WERI-Rb-1 (cell line): Measurements from ENCODE around the gene DYNC1I1.

ENCODE experiments used
- DNase-seq: peaks from one replicate; pipeline ENCODE4 v3.0.0-alpha.2; 2020
- H3K27ac ChIP-seq: fragments of 250-450 bp; sonication (Bioruptor Pico); 2 replicates; pipeline ENCODE4 v1.5.1; 2020; ENCODE audit warnings: mild to moderate bottlenecking, moderate library complexity
- H3K27me3 ChIP-seq: fragments of 250-450 bp; sonication (Bioruptor Pico); 2 replicates; pipeline ENCODE4 v1.5.1; 2021; ENCODE audit warnings: mild to moderate bottlenecking, low read depth, moderate library complexity; ENCODE audit not compliant: insufficient read depth, severe bottlenecking
- H3K36me3 ChIP-seq: fragments of 250-450 bp; sonication (Bioruptor Pico); 2 replicates; pipeline ENCODE4 v1.5.1; 2020; ENCODE audit warnings: mild to moderate bottlenecking, moderate library complexity
- H3K4me3 ChIP-seq: 2 replicates; pipeline ENCODE4 v1.5.1; 2011; ENCODE audit warnings: low read depth, mild to moderate bottlenecking, control low read depth, low read length
- H3K9me3 ChIP-seq: fragments of 250-450 bp; sonication (Bioruptor Pico); 2 replicates; pipeline ENCODE4 v1.5.1; 2021; ENCODE audit warnings: mild to moderate bottlenecking, moderate library complexity; ENCODE audit not compliant: severe bottlenecking
- TF ChIP-seq, protein P1 (sequence below): IDR thresholded peaks from 2 replicates; pipeline ENCODE4 v1.5.1; 2011; ENCODE audit warnings: low read depth, mild to moderate bottlenecking, control low read depth, inconsistent platforms, low read length

The DYNC1I1 gene

DNA sequence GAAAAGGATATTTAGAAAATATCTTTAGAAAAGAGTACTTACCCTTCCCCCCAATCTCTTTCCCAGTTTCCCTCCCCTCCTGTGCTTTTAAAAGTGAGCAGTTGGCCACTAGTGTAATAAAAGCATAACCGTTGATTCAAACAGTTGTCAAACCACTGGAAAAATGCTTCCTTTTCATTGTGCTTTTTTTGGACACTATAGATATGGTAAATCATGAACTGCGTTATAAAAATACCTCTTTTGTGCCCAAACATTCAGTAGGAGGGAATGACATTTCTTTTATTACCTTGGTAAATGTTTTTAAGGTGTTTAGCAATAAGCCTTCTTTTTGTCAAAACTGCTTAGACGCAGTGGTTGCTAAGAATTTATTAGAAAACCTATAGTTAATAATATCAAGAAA, 317.2 kb downstream of the DYNC1I1 start:
- DNase-seq = no peak
- Histone ChIP-seq H3K4me3 (no peak overlapping the region), H3K36me3 (no peaks in the 10 kb centered on the region), H3K27me3 (no peaks in the 10 kb centered on the region), H3K9me3 (no peaks in the 10 kb centered on the region), H3K27ac (no peak overlapping the region)
- TF ChIP-seq, protein P1, sequence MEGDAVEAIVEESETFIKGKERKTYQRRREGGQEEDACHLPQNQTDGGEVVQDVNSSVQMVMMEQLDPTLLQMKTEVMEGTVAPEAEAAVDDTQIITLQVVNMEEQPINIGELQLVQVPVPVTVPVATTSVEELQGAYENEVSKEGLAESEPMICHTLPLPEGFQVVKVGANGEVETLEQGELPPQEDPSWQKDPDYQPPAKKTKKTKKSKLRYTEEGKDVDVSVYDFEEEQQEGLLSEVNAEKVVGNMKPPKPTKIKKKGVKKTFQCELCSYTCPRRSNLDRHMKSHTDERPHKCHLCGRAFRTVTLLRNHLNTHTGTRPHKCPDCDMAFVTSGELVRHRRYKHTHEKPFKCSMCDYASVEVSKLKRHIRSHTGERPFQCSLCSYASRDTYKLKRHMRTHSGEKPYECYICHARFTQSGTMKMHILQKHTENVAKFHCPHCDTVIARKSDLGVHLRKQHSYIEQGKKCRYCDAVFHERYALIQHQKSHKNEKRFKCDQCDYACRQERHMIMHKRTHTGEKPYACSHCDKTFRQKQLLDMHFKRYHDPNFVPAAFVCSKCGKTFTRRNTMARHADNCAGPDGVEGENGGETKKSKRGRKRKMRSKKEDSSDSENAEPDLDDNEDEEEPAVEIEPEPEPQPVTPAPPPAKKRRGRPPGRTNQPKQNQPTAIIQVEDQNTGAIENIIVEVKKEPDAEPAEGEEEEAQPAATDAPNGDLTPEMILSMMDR = no peak

DNA sequence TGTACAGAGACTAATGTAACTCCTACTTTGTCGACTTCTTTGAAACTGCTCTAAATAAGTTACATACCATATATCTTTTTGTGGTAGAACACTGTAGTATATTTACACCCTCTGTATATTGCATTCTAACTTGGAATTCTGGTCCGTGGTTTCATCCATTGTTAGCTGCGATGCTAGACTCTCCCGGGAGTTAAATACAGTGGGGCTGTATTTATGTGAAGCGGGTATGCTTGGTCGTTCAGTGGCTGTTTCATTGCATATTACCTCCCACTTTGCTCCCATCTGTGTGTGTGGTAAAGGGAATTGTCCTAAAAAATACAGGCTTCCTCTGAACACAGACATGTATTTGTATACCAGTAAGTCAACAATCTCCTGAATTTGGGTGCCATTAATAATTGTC, 318.4 kb downstream of the DYNC1I1 start:
- Histone ChIP-seq H3K27ac (no peak overlapping the region), H3K4me3 (no peak overlapping the region), H3K9me3 (no peaks in the 10 kb centered on the region), H3K27me3 (no peaks in the 10 kb centered on the region), H3K36me3 (no peaks in the 10 kb centered on the region)
- TF ChIP-seq, protein P1 = no peak
- DNase-seq = no peak

DNA sequence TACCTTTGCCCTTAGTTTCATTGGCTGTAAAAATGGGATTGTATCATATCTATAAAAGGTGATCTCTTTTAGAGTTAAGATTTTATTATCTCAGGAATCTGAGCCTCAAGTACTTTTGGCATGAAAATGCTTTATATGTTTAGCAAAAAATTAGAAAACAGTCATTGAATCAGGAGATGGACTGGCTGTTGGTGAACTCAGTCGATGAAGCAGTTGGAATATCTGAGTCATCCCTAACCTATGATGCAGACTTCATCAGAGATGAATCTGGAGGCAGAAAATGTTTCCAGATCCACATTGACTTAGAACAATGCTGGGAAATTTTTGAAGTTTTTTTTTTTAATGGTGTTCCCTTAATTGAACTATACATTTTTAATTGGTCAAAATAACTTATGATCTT, 321.1 kb downstream of the DYNC1I1 start:
- no peak for DNase-seq
- H3K4me3 ChIP-seq = no peak overlapping the region
- no peaks in the 10 kb centered on the region for H3K36me3 ChIP-seq
- no peak overlapping the region for H3K27ac ChIP-seq
- no peaks in the 10 kb centered on the region for H3K9me3 ChIP-seq
- H3K27me3 ChIP-seq = no peaks in the 10 kb centered on the region
- TF ChIP-seq, protein P1 = no peak

GRCh38 chr7:96097835-96098234, 325.5 kb downstream of the DYNC1I1 start:
- DNase-seq = no peak
- H3K27me3 ChIP-seq = no peaks in the 10 kb centered on the region
- TF ChIP-seq, protein P1 = no peak

GRCh38 chr7:96100737-96101136, 328.4 kb downstream of the DYNC1I1 start:
- TF ChIP-seq, protein P1 = no peak
- Histone ChIP-seq H3K27ac (no peak overlapping the region), H3K4me3 (no peak overlapping the region), H3K36me3 (no peaks in the 10 kb centered on the region), H3K9me3 (peaks cover 3% of the 10 kb centered on the region), H3K27me3 (no peaks in the 10 kb centered on the region)
- DNase-seq = no peak

More at GRCh38 chr7:96097835-96098234, 325.5 kb downstream of the DYNC1I1 start:
- Histone ChIP-seq H3K4me3 (no peak overlapping the region), H3K36me3 (no peaks in the 10 kb centered on the region), H3K9me3 (peaks cover 3% of the 10 kb centered on the region), H3K27ac (no peak overlapping the region)

DNA sequence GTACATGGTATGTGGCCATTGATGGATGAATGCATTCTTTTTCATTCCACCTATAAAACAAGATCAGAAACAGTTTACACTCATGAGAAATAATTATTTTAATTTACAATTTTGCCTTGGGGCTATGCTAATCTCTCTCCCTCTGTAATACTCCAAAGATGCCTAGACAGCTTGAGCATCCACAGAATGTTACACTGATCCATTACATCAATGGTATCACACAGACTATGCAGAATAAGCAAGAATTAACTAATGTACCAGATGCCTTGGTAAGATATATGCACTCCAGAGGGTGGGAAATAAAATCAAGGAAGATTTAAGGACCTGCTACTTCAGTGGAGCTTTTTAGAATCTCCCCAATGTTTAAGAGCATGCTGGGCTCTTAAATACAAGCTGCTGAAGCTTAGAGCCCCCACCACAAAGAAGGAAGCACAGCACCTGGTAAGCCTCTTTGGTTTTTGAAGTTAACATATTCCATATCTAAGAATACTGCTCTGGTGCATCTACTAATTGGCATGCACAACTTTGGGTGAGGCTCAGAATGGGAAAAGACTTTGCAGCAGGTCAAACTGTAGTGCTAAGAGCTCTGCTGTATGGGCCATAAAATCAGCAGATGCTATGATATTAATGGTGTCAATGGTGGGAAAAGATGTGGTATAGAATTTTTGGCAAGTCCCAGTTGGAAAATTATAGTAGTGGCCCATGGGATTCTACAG, 329.9 kb downstream of the DYNC1I1 start:
- TF ChIP-seq, protein P1 = no peak
- Histone ChIP-seq H3K27me3 (no peaks in the 10 kb centered on the region), H3K9me3 (peaks cover 3% of the 10 kb centered on the region), H3K4me3 (no peak overlapping the region), H3K36me3 (no peaks in the 10 kb centered on the region), H3K27ac (no peak overlapping the region)
- DNase-seq = no peak
